ENCODE measurements around the gene APOBR.
"Not testable (repeated sequence)": the region's sequence is repeated elsewhere in the genome, so short reads cannot be mapped to it uniquely, and the experiment has no call there.

Gene APOBR

GRCh38 chr16:28532940-28533647 is 38.7 kb downstream of the APOBR start:
- DNase-seq (ENCODE audit: low read depth): no peak
- H3K9ac ChIP-seq (ENCODE audit: low read length): peak overlapping the region; percentile 80
- peaks cover 59% of the 10 kb centered on the region for H3K4me1 ChIP-seq (ENCODE audit: control insufficient read depth, insufficient read depth, low read length)
- H3K4me3 ChIP-seq (ENCODE audit: low read length): no peak overlapping the region
- no peaks in the 10 kb centered on the region for H3K9me3 ChIP-seq (ENCODE audit: control insufficient read depth, low read length)
- no peaks in the 10 kb centered on the region for H3K27me3 ChIP-seq (replicated peaks; ENCODE audit: control insufficient read depth, insufficient read depth, low read length)
- peaks cover 9% of the 10 kb centered on the region for H3K36me3 ChIP-seq (ENCODE audit: control insufficient read depth, insufficient read depth, low read length, severe bottlenecking)

- Histone ChIP-seq H3K9ac (ENCODE audit: low read length) (peak overlapping the region; percentile 70), H3K4me3 (ENCODE audit: low read length) (peak overlapping the region; percentile 32), H3K4me1 (ENCODE audit: control insufficient read depth, insufficient read depth, low read length) (peaks cover 66% of the 10 kb centered on the region), H3K36me3 (ENCODE audit: control insufficient read depth, insufficient read depth, low read length, severe bottlenecking) (peaks cover 9% of the 10 kb centered on the region), H3K27me3 (replicated peaks; ENCODE audit: control insufficient read depth, insufficient read depth, low read length) (no peaks in the 10 kb centered on the region), H3K9me3 (ENCODE audit: control insufficient read depth, low read length) (no peaks in the 10 kb centered on the region)
- DNase-seq (ENCODE audit: low read depth): peak; percentile 57
Measured at GRCh38 chr16:28534542-28535373, 40.3 kb downstream of the APOBR start.

- Histone ChIP-seq H3K4me3 (ENCODE audit: low read length) (peak overlapping the region; percentile 100), H3K27me3 (replicated peaks; ENCODE audit: control insufficient read depth, insufficient read depth, low read length) (no peaks in the 10 kb centered on the region), H3K9ac (ENCODE audit: low read length) (peak overlapping the region; percentile 100)
Measured at GRCh38 chr16:28537076-28537475, 42.6 kb downstream of the APOBR start.

GRCh38 chr16:28537964-28538732 is 43.7 kb downstream of the APOBR start:
- DNase-seq (ENCODE audit: low read depth): no peak
- Histone ChIP-seq H3K4me1 (ENCODE audit: control insufficient read depth, insufficient read depth, low read length) (peaks cover 46% of the 10 kb centered on the region), H3K9me3 (ENCODE audit: control insufficient read depth, low read length) (no peaks in the 10 kb centered on the region), H3K4me3 (ENCODE audit: low read length) (peak overlapping the region; percentile 100), H3K9ac (ENCODE audit: low read length) (peak overlapping the region; percentile 100), H3K36me3 (ENCODE audit: control insufficient read depth, insufficient read depth, low read length, severe bottlenecking) (peaks cover 9% of the 10 kb centered on the region), H3K27me3 (replicated peaks; ENCODE audit: control insufficient read depth, insufficient read depth, low read length) (no peaks in the 10 kb centered on the region)

More at GRCh38 chr16:28537076-28537475, 42.6 kb downstream of the APOBR start:
- H3K36me3 ChIP-seq (ENCODE audit: control insufficient read depth, insufficient read depth, low read length, severe bottlenecking): peaks cover 9% of the 10 kb centered on the region
- H3K9me3 ChIP-seq (ENCODE audit: control insufficient read depth, low read length): no peaks in the 10 kb centered on the region
- H3K4me1 ChIP-seq (ENCODE audit: control insufficient read depth, insufficient read depth, low read length): peaks cover 57% of the 10 kb centered on the region
- DNase-seq (ENCODE audit: low read depth): no peak

GRCh38 chr16:28538733-28539596 is 44.5 kb downstream of the APOBR start, which contains the start of gene NUPR1:
Gene NUPR1 (minus strand): TSS chr16:28538974. CDS start chr16:28538907, 67 bp downstream.
- Histone ChIP-seq H3K4me3 (ENCODE audit: low read length) (peak within 1 kb of the TSS; percentile 100), H3K27me3 (replicated peaks; ENCODE audit: control insufficient read depth, insufficient read depth, low read length) (no peaks in the 10 kb centered on the region), H3K36me3 (ENCODE audit: control insufficient read depth, insufficient read depth, low read length, severe bottlenecking) (peaks cover 9% of the 10 kb centered on the region), H3K4me1 (ENCODE audit: control insufficient read depth, insufficient read depth, low read length) (peaks cover 38% of the 10 kb centered on the region), H3K9me3 (ENCODE audit: control insufficient read depth, low read length) (no peaks in the 10 kb centered on the region), H3K9ac (ENCODE audit: low read length) (peak within 1 kb of the TSS; percentile 100)
- peak; percentile 98 for DNase-seq (ENCODE audit: low read depth)

- Histone ChIP-seq H3K27me3 (replicated peaks; ENCODE audit: control insufficient read depth, insufficient read depth, low read length) (no peaks in the 10 kb centered on the region), H3K9ac (ENCODE audit: low read length) (no peak overlapping the region), H3K4me1 (ENCODE audit: control insufficient read depth, insufficient read depth, low read length) (peaks cover 26% of the 10 kb centered on the region), H3K36me3 (ENCODE audit: control insufficient read depth, insufficient read depth, low read length, severe bottlenecking) (peaks cover 6% of the 10 kb centered on the region), H3K9me3 (ENCODE audit: control insufficient read depth, low read length) (no peaks in the 10 kb centered on the region), H3K4me3 (ENCODE audit: low read length) (no peak overlapping the region)
- no peak for DNase-seq (ENCODE audit: low read depth)
Measured at GRCh38 chr16:28540346-28540745, 45.9 kb downstream of the APOBR start.

- H3K9ac ChIP-seq (ENCODE audit: low read length): no peak overlapping the region
- no peaks in the 10 kb centered on the region for H3K27me3 ChIP-seq (replicated peaks; ENCODE audit: control insufficient read depth, insufficient read depth, low read length)
- H3K4me3 ChIP-seq (ENCODE audit: low read length): no peak overlapping the region
- no peaks in the 10 kb centered on the region for H3K9me3 ChIP-seq (ENCODE audit: control insufficient read depth, low read length)
- H3K4me1 ChIP-seq (ENCODE audit: control insufficient read depth, insufficient read depth, low read length): peaks cover 16% of the 10 kb centered on the region
- DNase-seq (ENCODE audit: low read depth): no peak
- no peaks in the 10 kb centered on the region for H3K36me3 ChIP-seq (ENCODE audit: control insufficient read depth, insufficient read depth, low read length, severe bottlenecking)
Measured at GRCh38 chr16:28542646-28543045, 48.2 kb downstream of the APOBR start.

- Histone ChIP-seq H3K27me3 (replicated peaks; ENCODE audit: control insufficient read depth, insufficient read depth, low read length) (peaks cover 2% of the 10 kb centered on the region), H3K4me3 (ENCODE audit: low read length) (no peak overlapping the region), H3K9me3 (ENCODE audit: control insufficient read depth, low read length) (no peaks in the 10 kb centered on the region), H3K4me1 (ENCODE audit: control insufficient read depth, insufficient read depth, low read length) (peaks cover 14% of the 10 kb centered on the region), H3K36me3 (ENCODE audit: control insufficient read depth, insufficient read depth, low read length, severe bottlenecking) (no peaks in the 10 kb centered on the region), H3K9ac (ENCODE audit: low read length) (no peak overlapping the region)
- DNase-seq (ENCODE audit: low read depth): no peak
Measured at GRCh38 chr16:28543072-28543471, 48.6 kb downstream of the APOBR start.

- H3K9ac ChIP-seq (ENCODE audit: low read length): no peak overlapping the region
- H3K4me3 ChIP-seq (ENCODE audit: low read length): no peak overlapping the region
- H3K9me3 ChIP-seq (ENCODE audit: control insufficient read depth, low read length): no peaks in the 10 kb centered on the region
- DNase-seq (ENCODE audit: low read depth): no peak
- H3K4me1 ChIP-seq (ENCODE audit: control insufficient read depth, insufficient read depth, low read length): no peaks in the 10 kb centered on the region
- H3K27me3 ChIP-seq (replicated peaks; ENCODE audit: control insufficient read depth, insufficient read depth, low read length): peaks cover 6% of the 10 kb centered on the region
- no peaks in the 10 kb centered on the region for H3K36me3 ChIP-seq (ENCODE audit: control insufficient read depth, insufficient read depth, low read length, severe bottlenecking)
Measured at GRCh38 chr16:28544998-28545397, 50.6 kb downstream of the APOBR start.

GRCh38 chr16:28545964-28546363 is 51.5 kb downstream of the APOBR start:
- DNase-seq (ENCODE audit: low read depth); H3K27me3 ChIP-seq (replicated peaks; ENCODE audit: control insufficient read depth, insufficient read depth, low read length); H3K4me1 ChIP-seq (ENCODE audit: control insufficient read depth, insufficient read depth, low read length); H3K4me3 ChIP-seq (ENCODE audit: low read length); H3K9me3 ChIP-seq (ENCODE audit: control insufficient read depth, low read length); H3K36me3 ChIP-seq (ENCODE audit: control insufficient read depth, insufficient read depth, low read length, severe bottlenecking); H3K9ac ChIP-seq (ENCODE audit: low read length): not testable (repeated sequence)

Data from adipocyte (in vitro differentiated cells).